GM12878 (cell line): ENCODE results near the gene WDR91. TPM values are rescaled to one million over a fixed set of nuclear protein-coding genes. Genes with fewer than 3 reads are reported as not detected.

ENCODE experiments used
- ATAC-seq: fragments of 200-7000 bp; cut with Tn5 transposase; 3 replicates; pipeline ENCODE4 v1.9.1; 2020; ENCODE audit warnings: mild to moderate bottlenecking, moderate library complexity
- BruUV-seq: library from RNA; stranded (reverse); fragments of 400-500 nt; replicated peaks from 2 replicates; lab custom pipeline; 2021; lab: Mats Ljungman, UMichigan
- CTCF ChIA-PET: fragments of 300-600 bp; sonication (Branson Sonifier 250); formaldehyde crosslinking; extraction: SDS; loops from one replicate; lab custom pipeline; 2021; ENCODE audit warnings: inconsistent platforms; lab: Yijun Ruan, JAX
- POLR2A ChIA-PET: fragments of 350-600 bp; formaldehyde crosslinking; extraction: SDS; loops from one replicate; lab custom pipeline; 2021; ENCODE audit warnings: inconsistent platforms; lab: Charles Lee
- RAD21 ChIA-PET: fragments of 300-600 bp; sonication (Branson Sonifier 250); formaldehyde crosslinking; loops from one replicate; lab custom pipeline; 2023; ENCODE audit warnings: antibody characterized with exemption; ENCODE audit not compliant: unreplicated experiment; lab: Charles Lee
- SMC1A ChIA-PET: fragments of 300-600 bp; sonication (Branson Sonifier 250); formaldehyde crosslinking; loops from one replicate; lab custom pipeline; 2023; ENCODE audit not compliant: unreplicated experiment, uncharacterized antibody; lab: Charles Lee
- DNase-seq: peaks from one replicate; pipeline ENCODE4 v3.0.0-alpha.2; 2011; ENCODE audit warnings: low read depth, low spot score
- FAIRE-seq: peaks from 3 replicates; lab custom pipeline; 2011; peaks lifted over from hg19 to GRCh38; lab: Jason Lieb, UNC
- H2AFZ ChIP-seq: 2 replicates; pipeline ENCODE4 v1.6.0; 2011; ENCODE audit warnings: low read depth, low read length, control low read depth; ENCODE audit not compliant: control insufficient read depth
- H3K27ac ChIP-seq: 2 replicates; pipeline ENCODE4 v1.5.1; 2011; ENCODE audit warnings: control low read depth; ENCODE audit not compliant: control insufficient read depth, insufficient read depth
- H3K27me3 ChIP-seq, 2 experiments: replicated peaks in 1 of 2; 2 replicates each; pipeline versions ENCODE4 v1.6.0 to v1.6.1; 2011; ENCODE audit warnings: low read length in 1 of 2; ENCODE audit not compliant: control insufficient read depth in 2 of 2, insufficient read depth in 2 of 2
- H3K36me3 ChIP-seq, 2 experiments: 2 replicates each; pipeline ENCODE4 v1.5.1; 2011; ENCODE audit warnings: low read length in 1 of 2; ENCODE audit not compliant: control insufficient read depth in 2 of 2, insufficient read depth in 2 of 2
- H3K4me1 ChIP-seq: 2 replicates; pipeline ENCODE4 v1.6.1; 2011; ENCODE audit warnings: mild to moderate bottlenecking, low read length, moderate library complexity, mixed read lengths; ENCODE audit not compliant: control insufficient read depth, insufficient read depth
- H3K4me2 ChIP-seq: 2 replicates; pipeline ENCODE4 v1.6.0; 2011; ENCODE audit warnings: control low read depth; ENCODE audit not compliant: control insufficient read depth, insufficient read depth
- H3K4me3 ChIP-seq: fragments of 200-600 bp; sonication (generic); 2 replicates; pipeline ENCODE4 v1.5.1; 2016
- H3K79me2 ChIP-seq: 2 replicates; pipeline ENCODE4 v1.6.0; 2011; ENCODE audit warnings: low read length; ENCODE audit not compliant: control insufficient read depth, insufficient read depth
- H3K9ac ChIP-seq: 2 replicates; pipeline ENCODE4 v1.8.0; 2011; ENCODE audit warnings: low read length, control low read depth, mixed read lengths; ENCODE audit not compliant: control insufficient read depth, insufficient read depth
- H3K9me3 ChIP-seq: replicated peaks from 3 replicates; pipeline ENCODE4 v1.5.1; 2011; ENCODE audit warnings: mild to moderate bottlenecking, low read length; ENCODE audit not compliant: control insufficient read depth, insufficient read depth
- H4K20me1 ChIP-seq: 2 replicates; pipeline ENCODE4 v1.6.0; 2011; ENCODE audit not compliant: control insufficient read depth, insufficient read depth
- ATF7 ChIP-seq: fragments of 450-650 bp; IDR thresholded peaks from 2 replicates; pipeline ENCODE4 v1.6.1; 2016; ENCODE audit warnings: low read depth, mild to moderate bottlenecking
- BHLHE40 ChIP-seq, 2 experiments: fragments of 450-650 bp in 1 of 2; IDR thresholded peaks; 2 replicates each; pipeline ENCODE4 v1.6.1; 2011 to 2017; ENCODE audit warnings: low read depth in 2 of 2, borderline replicate concordance in 1 of 2, improper control_type of control experiment in 1 of 2, low read length in 1 of 2, mild to moderate bottlenecking in 1 of 2
- CEBPB ChIP-seq, 2 experiments: fragments of 150-350 bp in 1 of 2; IDR thresholded peaks; 2 replicates each; pipeline ENCODE4 v1.6.1; 2012 to 2014; ENCODE audit warnings: low read depth in 2 of 2, low read length in 2 of 2, borderline replicate concordance in 1 of 2, inconsistent platforms in 1 of 2
- DPF2 ChIP-seq: fragments of 450-650 bp; IDR thresholded peaks from 2 replicates; pipeline ENCODE4 v1.6.1; 2017; ENCODE audit warnings: mild to moderate bottlenecking
- HDAC2 ChIP-seq: fragments of 200-600 bp; sonication (generic); IDR thresholded peaks from 2 replicates; pipeline ENCODE4 v1.6.1; 2017
- NBN ChIP-seq: fragments of 450-650 bp; IDR thresholded peaks from 2 replicates; pipeline ENCODE4 v1.6.1; 2016
- NFXL1 ChIP-seq: fragments of 450-650 bp; IDR thresholded peaks from 2 replicates; pipeline ENCODE4 v1.6.1; 2017; ENCODE audit warnings: antibody characterized with exemption, mild to moderate bottlenecking, borderline replicate concordance
- NFYB ChIP-seq: IDR thresholded peaks from 2 replicates; pipeline ENCODE4 v1.6.1; 2011; ENCODE audit warnings: low read depth, mild to moderate bottlenecking, low read length, improper control_type of control experiment, moderate library complexity; ENCODE audit not compliant: insufficient read depth
- NR2C1 ChIP-seq: fragments of 450-650 bp; IDR thresholded peaks from 2 replicates; pipeline ENCODE4 v1.6.1; 2017; ENCODE audit warnings: antibody characterized with exemption, mild to moderate bottlenecking, moderate library complexity
- RUNX3 ChIP-seq: IDR thresholded peaks from 2 replicates; pipeline ENCODE4 v1.6.1; 2012; ENCODE audit warnings: low read length, inconsistent platforms
- SMAD5 ChIP-seq: IDR thresholded peaks from 2 replicates; pipeline ENCODE4 v1.6.1; 2016; ENCODE audit warnings: antibody characterized with exemption, low read depth
- TBL1XR1 ChIP-seq: IDR thresholded peaks from 2 replicates; pipeline ENCODE4 v1.6.1; 2012; ENCODE audit warnings: low read depth, low read length, improper control_type of control experiment
- WGBS: methylation state at CpG from one replicate; pipeline ENCODE4 v1.1.6; 2016; ENCODE audit warnings: low lambda C conversion rate; ENCODE audit not compliant: insufficient replicate concordance, insufficient coverage; ENCODE audit errors: missing lambda C conversion rate; 5-methylcytosine and 5-hydroxymethylcytosine counted together
- in situ Hi-C: fragments of 300-500 bp; cut with MboI; formaldehyde crosslinking; loops from 9 replicates; pipeline ENCODE4 v1.14.3; 2018; ENCODE audit warnings: mixed read lengths
- intact Hi-C: fragments of 100-400 bp; cut with micrococcal nuclease; formaldehyde crosslinking; loops from one replicate; pipeline ENCODE4 v1.14.2; 2022; ENCODE audit not compliant: unreplicated experiment
- polyA plus RNA-seq, 11 experiments: library from polyadenylated mRNA; depleted of rRNA in 4 of 11; unstranded in 6 of 11; stranded (reverse) in 5 of 11; fragments of >200 nt; fragmentation: Nextera tagmentation in 4 of 11; fragmentation: Illumina TruSeq in 1 of 11; extraction: Ambion mirVana in 4 of 11; extraction: Trizol in 1 of 11; gene quantifications; 1 replicate in 1 of 11; 2 replicates in 10 of 11; pipeline versions ENCODE4 v1.2.1 to v1.2.3, GENCODE V29; 2011 to 2016; ENCODE audit warnings: inconsistent platforms in 2 of 11, missing spikeins in 2 of 11, low read depth in 1 of 11
- total RNA-seq, 4 experiments: library from RNA; depleted of rRNA in 3 of 4; stranded (reverse); fragments of >200 nt in 3 of 4; fragmentation: Illumina TruSeq in 1 of 4; extraction: Trizol in 1 of 4; gene quantifications; 2 replicates each; pipeline versions ENCODE4 v1.2.1 to v1.2.3, GENCODE V29; 2013 to 2021
- TF ChIP-seq, protein P1 (sequence below): fragments of 450-650 bp; IDR thresholded peaks from 2 replicates; pipeline ENCODE4 v1.6.1; 2017; ENCODE audit warnings: mild to moderate bottlenecking
- TF ChIP-seq, protein P2 (sequence below): fragments of 450-650 bp; IDR thresholded peaks from 2 replicates; pipeline ENCODE4 v1.6.1; 2016; ENCODE audit warnings: mild to moderate bottlenecking, moderate library complexity, borderline replicate concordance
- TF ChIP-seq, protein P3 (sequence below): fragments of 450-650 bp; formaldehyde crosslinking; IDR thresholded peaks from 2 replicates; pipeline ENCODE4 v1.4.0; 2020; ENCODE audit warnings: mild to moderate bottlenecking, moderate library complexity

Gene WDR91
- total and polyA plus RNA-seq, 10 of the 15 experiments (the other 5 are each of a cell fraction or from before 2014, with no cell fraction given), result 7.6 to 83.3 (median 16.5) TPM

DNA sequence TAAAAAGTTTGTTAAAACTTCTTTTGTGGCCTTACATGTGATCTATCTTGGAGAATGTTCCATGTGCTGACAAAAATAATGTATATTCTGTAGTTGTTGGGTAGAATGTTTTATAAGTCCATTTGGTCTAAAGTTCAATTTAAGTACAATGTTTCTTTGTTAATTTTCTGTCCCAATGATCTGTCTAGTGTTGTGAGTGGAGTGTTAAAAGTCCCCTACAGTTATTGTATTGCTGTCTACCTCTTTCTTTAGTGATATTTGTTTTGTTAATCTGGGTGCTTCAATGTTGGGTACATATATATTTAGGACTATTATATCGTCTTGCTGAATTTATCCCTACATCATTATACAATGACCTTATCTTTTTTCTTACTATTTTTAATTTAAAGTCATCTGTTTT, 56.6 kb downstream of the WDR91 start:
- DNase-seq, result no peak
- ATAC-seq, result no peak
- RAD21 ChIA-PET, result no interaction called here
- peaks cover 47% of the 10 kb centered on the region for H3K79me2 ChIP-seq
- H4K20me1 ChIP-seq, result no peaks in the 10 kb centered on the region
- peaks cover 4 to 7% of the 10 kb centered on the region in 2 experiments; a peak in 2 of 4 replicates for H3K36me3 ChIP-seq
- 100% methylated on average over 1 of the region's 1 CpG for WGBS
- BruUV-seq, result no TSS peak
- no peak overlapping the region for H3K4me2 ChIP-seq
- H2AFZ ChIP-seq, result no peak overlapping the region
- no peaks in the 10 kb centered on the region for H3K27me3 ChIP-seq
- POLR2A ChIA-PET, result no interaction called here
- TF ChIP-seq, protein P1, sequence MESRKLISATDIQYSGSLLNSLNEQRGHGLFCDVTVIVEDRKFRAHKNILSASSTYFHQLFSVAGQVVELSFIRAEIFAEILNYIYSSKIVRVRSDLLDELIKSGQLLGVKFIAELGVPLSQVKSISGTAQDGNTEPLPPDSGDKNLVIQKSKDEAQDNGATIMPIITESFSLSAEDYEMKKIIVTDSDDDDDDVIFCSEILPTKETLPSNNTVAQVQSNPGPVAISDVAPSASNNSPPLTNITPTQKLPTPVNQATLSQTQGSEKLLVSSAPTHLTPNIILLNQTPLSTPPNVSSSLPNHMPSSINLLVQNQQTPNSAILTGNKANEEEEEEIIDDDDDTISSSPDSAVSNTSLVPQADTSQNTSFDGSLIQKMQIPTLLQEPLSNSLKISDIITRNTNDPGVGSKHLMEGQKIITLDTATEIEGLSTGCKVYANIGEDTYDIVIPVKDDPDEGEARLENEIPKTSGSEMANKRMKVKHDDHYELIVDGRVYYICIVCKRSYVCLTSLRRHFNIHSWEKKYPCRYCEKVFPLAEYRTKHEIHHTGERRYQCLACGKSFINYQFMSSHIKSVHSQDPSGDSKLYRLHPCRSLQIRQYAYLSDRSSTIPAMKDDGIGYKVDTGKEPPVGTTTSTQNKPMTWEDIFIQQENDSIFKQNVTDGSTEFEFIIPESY, result no peak
- no peak for TF ChIP-seq DPF2
- TF ChIP-seq NFYB, result no peak
- TF ChIP-seq, protein P2, sequence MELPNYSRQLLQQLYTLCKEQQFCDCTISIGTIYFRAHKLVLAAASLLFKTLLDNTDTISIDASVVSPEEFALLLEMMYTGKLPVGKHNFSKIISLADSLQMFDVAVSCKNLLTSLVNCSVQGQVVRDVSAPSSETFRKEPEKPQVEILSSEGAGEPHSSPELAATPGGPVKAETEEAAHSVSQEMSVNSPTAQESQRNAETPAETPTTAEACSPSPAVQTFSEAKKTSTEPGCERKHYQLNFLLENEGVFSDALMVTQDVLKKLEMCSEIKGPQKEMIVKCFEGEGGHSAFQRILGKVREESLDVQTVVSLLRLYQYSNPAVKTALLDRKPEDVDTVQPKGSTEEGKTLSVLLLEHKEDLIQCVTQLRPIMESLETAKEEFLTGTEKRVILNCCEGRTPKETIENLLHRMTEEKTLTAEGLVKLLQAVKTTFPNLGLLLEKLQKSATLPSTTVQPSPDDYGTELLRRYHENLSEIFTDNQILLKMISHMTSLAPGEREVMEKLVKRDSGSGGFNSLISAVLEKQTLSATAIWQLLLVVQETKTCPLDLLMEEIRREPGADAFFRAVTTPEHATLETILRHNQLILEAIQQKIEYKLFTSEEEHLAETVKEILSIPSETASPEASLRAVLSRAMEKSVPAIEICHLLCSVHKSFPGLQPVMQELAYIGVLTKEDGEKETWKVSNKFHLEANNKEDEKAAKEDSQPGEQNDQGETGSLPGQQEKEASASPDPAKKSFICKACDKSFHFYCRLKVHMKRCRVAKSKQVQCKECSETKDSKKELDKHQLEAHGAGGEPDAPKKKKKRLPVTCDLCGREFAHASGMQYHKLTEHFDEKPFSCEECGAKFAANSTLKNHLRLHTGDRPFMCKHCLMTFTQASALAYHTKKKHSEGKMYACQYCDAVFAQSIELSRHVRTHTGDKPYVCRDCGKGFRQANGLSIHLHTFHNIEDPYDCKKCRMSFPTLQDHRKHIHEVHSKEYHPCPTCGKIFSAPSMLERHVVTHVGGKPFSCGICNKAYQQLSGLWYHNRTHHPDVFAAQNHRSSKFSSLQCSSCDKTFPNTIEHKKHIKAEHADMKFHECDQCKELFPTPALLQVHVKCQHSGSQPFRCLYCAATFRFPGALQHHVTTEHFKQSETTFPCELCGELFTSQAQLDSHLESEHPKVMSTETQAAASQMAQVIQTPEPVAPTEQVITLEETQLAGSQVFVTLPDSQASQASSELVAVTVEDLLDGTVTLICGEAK, result no peak
- no peak for TF ChIP-seq SMAD5
- TF ChIP-seq TBL1XR1, result no peak
- no peak for TF ChIP-seq HDAC2
- TF ChIP-seq CEBPB (IDR thresholded peaks at IDR 0.05; ENCODE audit: borderline replicate concordance in 1 of 2, low read depth in 2 of 2, low read length in 2 of 2), result no peak
- TF ChIP-seq NBN, result no peak
- TF ChIP-seq, protein P3, sequence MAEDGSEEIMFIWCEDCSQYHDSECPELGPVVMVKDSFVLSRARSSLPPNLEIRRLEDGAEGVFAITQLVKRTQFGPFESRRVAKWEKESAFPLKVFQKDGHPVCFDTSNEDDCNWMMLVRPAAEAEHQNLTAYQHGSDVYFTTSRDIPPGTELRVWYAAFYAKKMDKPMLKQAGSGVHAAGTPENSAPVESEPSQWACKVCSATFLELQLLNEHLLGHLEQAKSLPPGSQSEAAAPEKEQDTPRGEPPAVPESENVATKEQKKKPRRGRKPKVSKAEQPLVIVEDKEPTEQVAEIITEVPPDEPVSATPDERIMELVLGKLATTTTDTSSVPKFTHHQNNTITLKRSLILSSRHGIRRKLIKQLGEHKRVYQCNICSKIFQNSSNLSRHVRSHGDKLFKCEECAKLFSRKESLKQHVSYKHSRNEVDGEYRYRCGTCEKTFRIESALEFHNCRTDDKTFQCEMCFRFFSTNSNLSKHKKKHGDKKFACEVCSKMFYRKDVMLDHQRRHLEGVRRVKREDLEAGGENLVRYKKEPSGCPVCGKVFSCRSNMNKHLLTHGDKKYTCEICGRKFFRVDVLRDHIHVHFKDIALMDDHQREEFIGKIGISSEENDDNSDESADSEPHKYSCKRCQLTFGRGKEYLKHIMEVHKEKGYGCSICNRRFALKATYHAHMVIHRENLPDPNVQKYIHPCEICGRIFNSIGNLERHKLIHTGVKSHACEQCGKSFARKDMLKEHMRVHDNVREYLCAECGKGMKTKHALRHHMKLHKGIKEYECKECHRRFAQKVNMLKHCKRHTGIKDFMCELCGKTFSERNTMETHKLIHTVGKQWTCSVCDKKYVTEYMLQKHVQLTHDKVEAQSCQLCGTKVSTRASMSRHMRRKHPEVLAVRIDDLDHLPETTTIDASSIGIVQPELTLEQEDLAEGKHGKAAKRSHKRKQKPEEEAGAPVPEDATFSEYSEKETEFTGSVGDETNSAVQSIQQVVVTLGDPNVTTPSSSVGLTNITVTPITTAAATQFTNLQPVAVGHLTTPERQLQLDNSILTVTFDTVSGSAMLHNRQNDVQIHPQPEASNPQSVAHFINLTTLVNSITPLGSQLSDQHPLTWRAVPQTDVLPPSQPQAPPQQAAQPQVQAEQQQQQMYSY (CRISPR knock-in tag), result no peak
- no peak for TF ChIP-seq BHLHE40 (IDR thresholded peaks at IDR 0.05; ENCODE audit: borderline replicate concordance in 1 of 2, low read depth in 2 of 2, low read length in 1 of 2)
- no peak for TF ChIP-seq ATF7
- TF ChIP-seq NFXL1, result no peak
- TF ChIP-seq NR2C1, result no peak
- no peak for TF ChIP-seq RUNX3
- H3K4me1 ChIP-seq, result peaks cover 30% of the 10 kb centered on the region
- in situ Hi-C loops (no loop called here), intact Hi-C loops (no loop called here)
- CTCF ChIA-PET, result no interaction called here
- no peak overlapping the region for H3K9ac ChIP-seq
- FAIRE-seq, result no peak
- H3K27ac ChIP-seq, result no peak overlapping the region
- SMC1A ChIA-PET, result interaction anchor here (1.0 to 1.3 kb wide), 2 partner anchors 14 to 162 kb away, joined by 5 to 6 read pairs; no protein-coding TSS in a partner anchor
- H3K9me3 ChIP-seq, result peaks cover 29% of the 10 kb centered on the region
- H3K4me3 ChIP-seq, result no peak overlapping the region
